Activated CD4-positive, alpha-beta T cell treated with anti-CD3 and anti-CD28 coated beads for 24 hours (primary cell): ENCODE data around the gene NLGN2.

Source experiments
- DNase-seq, 2 donors: peaks; one replicate each; pipeline ENCODE4 v3.0.0-alpha.2; 2020; ENCODE audit warnings: low read depth in 2 of 2

Gene NLGN2

DNA sequence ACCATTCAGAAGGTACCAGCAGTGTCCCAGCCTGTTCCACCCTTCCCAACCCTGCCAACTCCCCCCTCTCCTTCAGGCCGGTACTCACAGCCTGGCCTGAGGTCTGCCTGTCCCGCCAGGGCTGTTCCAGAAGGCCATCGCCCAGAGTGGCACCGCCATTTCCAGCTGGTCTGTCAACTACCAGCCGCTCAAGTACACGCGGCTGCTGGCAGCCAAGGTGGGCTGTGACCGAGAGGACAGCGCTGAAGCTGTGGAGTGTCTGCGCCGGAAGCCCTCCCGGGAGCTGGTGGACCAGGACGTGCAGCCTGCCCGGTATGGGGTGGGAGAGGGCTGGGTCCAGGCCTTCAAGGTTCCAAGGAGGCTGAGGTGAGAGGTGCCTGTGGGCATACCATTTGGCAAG lies 7.2 kb downstream of the NLGN2 start:
- no peak for DNase-seq

DNA sequence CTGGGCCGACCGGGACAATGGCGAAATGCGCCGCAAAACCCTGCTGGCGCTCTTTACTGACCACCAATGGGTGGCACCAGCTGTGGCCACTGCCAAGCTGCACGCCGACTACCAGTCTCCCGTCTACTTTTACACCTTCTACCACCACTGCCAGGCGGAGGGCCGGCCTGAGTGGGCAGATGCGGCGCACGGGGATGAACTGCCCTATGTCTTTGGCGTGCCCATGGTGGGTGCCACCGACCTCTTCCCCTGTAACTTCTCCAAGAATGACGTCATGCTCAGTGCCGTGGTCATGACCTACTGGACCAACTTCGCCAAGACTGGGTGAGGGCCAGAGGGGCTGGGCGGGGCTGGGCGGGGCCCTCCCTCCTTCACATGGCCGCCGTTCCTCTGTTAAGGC lies 8.1 kb downstream of the NLGN2 start:
- no peak for DNase-seq

DNA sequence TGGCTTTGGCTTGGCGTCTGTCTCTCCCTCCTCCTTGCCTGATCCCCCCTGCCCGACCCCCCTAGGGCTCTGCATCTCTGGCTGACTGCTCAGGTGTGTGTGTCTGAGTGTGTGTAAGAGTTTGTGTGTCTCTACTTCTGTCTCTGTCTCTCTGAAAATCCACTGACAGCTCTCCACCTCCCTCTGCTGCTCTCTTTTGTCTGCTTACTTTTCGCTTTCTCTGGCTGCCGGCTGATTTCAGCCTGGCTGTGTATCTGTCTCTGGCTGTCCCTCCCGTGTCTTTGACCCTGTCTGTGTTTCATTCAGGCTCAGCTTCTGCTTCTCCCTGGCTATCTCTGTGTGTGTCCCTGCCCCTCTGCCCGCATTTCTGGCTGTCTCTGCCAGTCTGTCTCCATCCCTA lies 8.7 kb downstream of the NLGN2 start:
- no peak for DNase-seq

DNA sequence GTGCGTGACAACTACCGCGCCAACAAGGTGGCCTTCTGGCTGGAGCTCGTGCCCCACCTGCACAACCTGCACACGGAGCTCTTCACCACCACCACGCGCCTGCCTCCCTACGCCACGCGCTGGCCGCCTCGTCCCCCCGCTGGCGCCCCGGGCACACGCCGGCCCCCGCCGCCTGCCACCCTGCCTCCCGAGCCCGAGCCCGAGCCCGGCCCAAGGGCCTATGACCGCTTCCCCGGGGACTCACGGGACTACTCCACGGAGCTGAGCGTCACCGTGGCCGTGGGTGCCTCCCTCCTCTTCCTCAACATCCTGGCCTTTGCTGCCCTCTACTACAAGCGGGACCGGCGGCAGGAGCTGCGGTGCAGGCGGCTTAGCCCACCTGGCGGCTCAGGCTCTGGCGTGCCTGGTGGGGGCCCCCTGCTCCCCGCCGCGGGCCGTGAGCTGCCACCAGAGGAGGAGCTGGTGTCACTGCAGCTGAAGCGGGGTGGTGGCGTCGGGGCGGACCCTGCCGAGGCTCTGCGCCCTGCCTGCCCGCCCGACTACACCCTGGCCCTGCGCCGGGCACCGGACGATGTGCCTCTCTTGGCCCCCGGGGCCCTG lies 9.5 kb downstream of the NLGN2 start:
- no peak for DNase-seq

DNA sequence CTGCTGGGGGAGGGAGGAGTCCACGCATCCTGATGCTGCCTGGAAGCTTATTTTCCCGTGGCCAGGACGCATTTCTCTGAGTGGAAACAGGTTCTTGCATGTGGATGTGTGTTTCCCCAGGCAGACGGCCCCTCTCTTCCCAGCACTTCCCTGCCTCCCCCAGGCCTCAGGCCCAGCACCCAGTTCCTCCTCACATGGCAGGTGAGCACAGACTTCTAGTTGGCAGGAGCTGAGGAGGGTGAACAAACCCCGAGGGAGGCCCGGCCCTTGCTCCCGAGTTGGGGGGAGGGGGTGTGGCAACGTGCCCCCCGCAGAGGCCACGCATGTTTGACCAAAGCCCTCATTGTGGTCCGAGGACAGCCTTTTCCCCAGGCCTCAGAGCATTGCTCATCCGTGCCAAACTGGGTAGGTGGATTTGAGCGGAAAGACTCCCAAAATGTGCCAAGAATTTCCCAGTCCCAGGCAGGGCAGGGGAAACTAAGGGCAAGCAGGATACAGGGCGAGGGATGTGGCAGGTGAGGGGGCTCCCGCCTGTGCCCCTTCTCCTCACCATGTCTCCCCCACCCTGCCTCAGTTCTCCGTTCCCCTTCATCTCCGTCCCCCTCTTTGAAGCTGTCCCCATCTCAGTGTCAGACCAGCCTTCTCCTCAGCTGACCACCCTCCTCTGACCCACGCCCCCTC lies 11.0 kb downstream of the NLGN2 start:
- DNase-seq = no peak

DNA sequence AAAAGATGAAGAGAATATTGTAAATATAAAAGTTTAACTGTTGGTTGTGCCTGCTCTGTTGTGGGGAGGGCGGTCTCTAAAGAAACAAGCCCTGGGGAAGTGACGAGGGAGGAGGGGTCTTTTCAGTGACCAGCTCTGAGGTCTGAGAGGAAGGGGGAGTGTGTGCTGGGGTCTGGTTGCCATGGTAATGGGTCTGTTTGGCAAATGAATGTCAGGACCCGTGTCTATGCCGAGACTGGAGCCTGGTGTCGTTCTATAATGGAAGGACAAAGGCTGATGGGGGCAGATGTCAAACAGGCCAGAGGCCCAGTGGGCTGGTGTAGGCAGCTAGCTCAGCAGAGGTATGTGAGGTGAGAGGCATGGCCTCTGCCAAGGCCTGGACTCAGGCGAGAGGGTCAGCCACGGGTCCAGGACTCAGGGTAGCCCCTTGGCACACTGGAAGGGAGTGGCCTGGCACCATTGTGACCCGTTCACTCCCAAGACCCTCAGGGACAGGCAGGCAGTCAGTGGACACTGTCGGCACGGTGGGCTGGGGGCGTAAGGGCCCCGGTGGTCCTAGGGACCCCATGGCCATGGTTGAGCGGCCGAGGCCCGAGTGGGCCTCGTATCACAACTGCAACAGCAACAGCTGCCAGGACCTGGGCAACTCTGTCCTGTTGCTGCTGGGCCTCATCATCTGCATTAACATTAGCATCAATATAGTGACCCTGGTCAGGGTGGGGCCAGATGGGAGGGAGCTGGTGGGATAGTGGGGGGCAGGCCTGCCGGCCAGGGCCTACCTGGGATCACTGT lies 12.4 kb downstream of the NLGN2 start, which contains the start of gene SPEM1:
Gene SPEM1, plus strand, starts transcription at position 506 of the 792 bp plus-strand sequence. Its CDS starts 61 bp downstream, at position 567.
- no peak for DNase-seq

DNA sequence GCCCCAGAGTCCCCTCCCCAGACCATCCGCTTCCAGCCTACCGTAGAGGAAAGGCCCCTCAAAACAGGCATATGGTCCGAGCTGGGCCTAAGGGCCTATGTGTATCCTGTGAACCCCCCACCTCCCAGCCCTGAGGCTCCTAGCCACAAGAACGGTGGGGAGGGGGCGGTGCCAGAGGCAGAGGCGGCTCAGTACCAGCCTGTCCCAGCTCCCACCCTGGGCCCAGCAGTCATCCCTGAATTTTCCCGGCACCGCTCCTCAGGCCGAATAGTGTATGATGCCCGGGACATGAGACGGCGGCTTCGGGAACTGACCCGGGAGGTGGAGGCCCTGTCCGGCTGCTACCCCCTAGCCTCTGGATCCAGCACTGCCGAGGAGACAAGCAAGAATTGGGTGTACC lies 13.5 kb downstream of the NLGN2 start:
- no peak for DNase-seq

DNA sequence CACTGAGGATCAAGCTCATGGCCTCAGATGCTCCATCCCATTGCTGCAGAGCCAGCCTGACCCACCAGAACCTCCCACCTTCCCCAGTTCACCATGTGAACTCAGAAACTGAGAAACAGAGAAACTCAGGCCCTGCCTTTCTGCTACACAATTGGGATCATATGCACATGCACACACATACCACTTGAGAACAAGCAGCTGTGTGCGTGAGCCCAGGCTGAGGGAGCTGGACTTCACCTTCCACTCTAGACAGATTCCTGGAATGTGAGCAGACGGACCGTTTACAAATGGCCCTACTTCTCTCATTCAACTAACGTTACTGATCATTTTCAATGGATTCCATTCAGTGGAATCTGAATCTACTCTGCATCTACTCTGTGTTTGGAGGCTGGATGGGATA lies 16.0 kb downstream of the NLGN2 start:
- DNase-seq = no peak

DNA sequence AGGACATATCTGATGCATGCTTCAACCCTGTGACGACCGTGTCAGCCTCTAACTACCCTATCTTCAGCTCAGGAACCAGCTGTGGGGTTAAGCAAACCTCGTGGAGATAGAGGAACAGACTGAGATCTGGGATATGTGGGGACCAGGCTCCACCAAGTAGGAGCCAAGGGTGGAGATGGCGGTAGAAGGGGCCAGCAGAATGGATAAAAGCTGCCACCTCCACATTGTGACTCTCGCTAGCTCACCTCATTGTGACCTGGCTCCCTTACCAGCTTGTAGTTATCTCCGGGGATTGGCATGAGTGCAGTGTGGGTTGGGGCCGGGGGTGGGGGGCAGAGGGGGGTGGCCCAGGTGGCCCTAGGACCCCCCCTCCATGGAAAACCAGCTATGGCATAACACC lies 17.7 kb downstream of the NLGN2 start, which contains the start of gene SPEM2:
Gene SPEM2, plus strand, starts transcription at position 301 of the 400 bp plus-strand sequence. Its CDS starts 73 bp downstream, at position 374.
- DNase-seq = no peak

DNA sequence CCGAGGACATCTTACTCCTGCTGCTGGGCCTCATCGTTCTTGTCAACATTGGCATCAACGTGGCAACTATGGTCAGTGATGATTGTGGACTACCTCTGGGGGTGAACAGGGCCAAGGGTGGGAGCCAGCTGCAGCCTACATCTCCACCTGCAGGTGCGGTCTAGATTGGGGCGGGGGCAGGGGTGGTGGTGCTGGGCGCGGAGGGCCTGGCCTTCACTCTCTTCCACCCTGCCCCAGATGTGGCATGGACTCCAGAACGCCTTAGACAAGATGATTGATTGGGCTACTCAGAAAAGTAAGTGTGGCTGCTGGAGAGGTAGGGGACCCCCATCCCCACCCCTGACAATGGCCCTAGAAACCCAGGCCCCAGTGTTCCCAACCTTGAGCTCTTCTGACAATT lies 18.1 kb downstream of the NLGN2 start:
- DNase-seq = no peak

DNA sequence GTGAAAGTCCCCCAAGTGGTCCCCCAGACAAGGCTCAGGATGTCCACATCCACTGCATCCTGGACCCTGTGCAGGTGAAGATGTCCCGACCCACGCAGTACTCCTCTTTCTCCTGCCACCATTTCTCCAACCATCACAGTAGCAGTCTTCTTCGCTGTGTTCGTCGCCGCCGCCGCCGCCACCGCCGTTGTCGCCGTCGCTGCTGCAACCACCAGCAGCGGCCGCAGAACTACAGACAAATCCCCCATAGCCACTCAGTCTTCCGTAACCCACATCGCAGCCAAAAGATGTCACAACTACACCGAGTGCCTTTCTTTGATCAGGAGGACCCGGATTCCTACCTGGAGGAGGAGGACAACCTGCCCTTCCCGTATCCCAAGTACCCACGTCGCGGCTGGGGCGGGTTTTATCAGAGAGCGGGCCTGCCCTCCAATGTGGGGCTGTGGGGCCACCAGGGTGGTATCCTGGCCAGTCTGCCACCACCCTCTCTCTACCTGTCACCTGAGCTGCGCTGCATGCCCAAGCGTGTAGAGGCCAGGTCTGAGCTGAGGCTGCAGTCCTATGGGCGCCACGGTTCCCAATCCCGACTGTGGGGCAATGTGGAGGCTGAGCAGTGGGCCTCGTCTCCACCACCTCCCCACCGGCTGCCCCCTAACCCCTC lies 18.7 kb downstream of the NLGN2 start:
- no peak for DNase-seq

DNA sequence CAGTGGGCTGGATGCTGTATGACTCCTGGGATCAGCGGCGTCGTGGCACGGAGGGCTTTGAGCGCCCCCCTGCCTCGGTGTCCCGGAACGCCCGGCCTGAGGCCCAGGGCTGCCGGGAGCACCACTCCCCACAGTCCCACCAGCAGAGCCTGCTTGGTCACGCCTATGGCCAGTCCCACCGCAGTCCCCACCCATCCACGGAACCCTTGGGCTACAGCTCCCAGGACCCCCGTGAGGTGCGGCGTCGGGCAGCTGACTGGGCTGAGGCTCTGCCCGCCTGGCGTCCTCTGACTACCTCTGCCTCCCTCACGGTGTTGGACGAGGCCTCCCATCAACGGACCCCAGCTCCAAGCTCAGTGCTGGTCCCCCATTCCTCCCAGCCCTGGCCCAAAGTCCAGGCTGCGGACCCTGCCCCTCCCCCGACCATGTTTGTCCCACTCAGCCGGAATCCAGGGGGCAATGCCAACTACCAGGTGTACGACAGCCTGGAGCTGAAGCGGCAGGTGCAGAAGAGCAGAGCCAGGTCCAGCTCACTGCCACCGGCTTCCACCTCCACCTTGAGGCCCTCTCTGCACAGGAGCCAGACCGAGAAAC lies 19.3 kb downstream of the NLGN2 start:
- DNase-seq = no peak

DNA sequence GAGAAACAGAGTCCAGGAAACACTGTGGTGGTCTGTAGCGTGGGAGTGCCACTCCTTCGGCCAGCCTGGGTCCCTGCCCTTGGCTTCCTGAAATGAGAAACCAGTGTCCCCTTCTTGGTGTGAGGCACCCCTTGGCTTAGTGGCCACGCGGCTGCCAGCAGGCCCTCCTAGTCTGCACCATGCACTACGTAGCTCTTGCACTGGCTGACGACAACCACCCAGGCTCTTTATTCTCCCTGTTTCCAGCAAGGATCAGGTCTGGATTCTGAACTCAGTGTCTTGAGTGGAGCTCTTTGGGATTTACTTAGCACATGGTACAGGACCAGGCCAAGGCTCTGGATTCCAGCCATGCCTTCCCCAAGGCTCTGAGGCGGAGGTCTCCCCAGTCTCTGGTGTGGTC lies 19.9 kb downstream of the NLGN2 start:
- DNase-seq = no peak

DNA sequence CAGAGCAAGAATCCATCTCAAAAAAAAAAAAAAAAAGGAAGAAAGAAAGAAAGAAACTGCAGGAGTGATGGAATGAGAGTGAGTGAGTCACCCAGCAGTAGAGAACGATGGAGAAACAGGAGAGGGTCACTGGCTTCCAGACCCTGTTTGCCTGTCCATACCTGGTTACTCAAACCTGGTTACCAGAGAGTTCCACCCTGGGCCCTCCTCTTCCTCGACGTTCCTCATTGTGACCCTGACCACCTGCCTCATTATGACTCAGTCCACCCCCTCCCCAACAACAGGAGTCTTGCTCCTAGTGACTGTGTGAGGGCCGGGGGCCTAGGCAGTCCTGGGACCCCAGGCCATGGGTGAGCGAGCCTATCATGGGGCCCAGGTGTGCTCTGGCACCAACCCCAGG lies 20.9 kb downstream of the NLGN2 start, which contains the start of gene SPEM3:
Gene SPEM3, plus strand, starts transcription at position 301 of the 400 bp plus-strand sequence. Its CDS starts 46 bp downstream, at position 347.
- DNase-seq = no peak

DNA sequence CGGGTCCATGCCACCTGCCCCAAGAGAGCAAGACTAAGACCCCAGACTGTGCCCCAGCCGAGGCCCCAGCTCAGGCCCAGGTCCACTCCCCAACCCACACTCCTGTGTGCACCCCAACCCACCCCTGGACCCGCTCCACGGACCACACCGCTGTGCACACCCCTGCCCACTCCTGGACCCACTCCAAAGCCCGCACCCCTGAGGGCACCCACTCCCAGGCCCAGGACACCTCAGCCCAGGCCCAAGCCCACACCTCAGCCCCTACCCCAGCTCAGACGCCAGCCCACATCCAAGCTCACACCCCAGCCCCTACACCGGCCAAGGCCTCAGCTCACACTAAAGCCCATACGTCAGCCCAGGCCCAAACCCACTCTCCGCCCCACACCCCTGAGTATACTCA lies 22.1 kb downstream of the NLGN2 start:
- no peak for DNase-seq

DNA sequence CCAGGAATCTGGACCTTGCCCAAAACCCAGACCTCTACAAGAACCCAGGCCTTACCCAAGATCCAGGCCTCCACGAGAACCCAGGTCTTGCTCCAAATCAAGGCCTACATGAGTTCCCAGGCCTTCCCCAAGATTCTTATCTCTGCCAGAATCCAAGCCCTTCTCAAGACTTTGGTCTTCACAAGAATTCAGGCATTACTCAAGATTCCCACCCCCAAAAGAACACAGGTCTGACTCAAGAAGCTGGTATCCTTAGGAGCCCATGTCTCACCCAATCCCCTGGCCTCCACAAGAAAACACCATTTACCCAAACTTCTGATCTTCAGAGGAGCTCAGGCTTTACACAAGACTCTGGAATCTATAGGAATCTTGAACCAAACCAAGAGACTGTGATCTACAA lies 23.6 kb downstream of the NLGN2 start:
- DNase-seq = no peak

DNA sequence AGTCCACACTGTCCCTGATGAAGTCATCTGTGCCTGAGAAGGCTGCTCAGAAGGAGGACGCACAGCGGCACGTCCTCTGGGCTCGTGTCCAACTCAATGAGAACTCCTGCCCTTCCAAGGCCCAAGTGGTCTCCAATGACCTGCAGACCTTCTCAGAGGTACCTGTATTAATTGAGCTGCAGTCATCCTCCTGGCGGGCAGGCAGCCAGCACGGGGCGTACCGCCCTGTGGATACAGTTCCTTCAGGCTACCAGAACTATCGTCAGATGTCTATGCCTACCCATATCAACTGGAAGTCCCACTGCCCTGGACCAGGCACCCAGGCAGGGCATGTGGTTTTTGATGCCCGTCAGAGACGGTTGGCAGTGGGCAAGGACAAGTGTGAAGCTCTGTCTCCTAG lies 24.7 kb downstream of the NLGN2 start:
- no peak for DNase-seq

DNA sequence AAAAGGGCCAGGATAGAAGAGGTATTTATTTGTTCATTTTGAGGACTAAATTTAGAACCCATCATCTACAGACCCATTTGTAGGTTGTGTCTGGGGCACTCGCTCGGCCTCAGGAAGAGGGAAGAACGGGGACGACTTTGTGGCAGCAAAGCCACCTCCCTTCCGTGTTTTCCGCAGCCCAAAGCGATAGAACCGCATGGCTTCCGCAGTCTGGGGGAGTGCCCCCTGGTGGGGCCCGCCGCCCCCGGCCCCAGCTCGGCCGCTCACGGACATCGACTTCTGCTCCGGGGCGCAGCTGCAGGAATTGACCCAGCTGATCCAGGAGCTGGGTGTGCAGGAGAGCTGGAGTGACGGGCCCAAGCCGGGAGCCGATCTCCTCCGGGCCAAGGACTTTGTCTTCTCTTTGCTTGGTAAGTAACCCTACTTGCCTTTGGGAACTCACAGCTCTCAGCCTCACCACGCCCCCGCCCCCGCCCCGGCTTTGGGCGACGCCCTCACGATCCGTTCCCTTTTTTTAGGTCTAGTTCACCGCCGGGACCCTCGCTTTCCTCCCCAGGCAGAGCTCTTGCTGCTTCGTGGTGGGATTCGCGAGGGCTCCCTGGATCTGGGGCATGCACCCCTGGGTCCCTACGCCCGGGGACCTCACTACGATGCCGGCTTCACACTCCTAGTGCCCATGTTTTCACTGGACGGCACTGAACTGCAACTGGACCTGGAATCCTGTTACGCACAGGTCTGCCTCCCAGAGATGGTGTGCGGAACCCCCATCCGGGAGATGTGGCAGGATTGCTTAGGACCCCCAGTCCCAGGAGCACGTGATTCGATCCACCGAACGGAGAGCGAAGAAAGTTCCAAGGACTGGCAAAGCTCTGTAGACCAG lies 28.3 kb downstream of the NLGN2 start:
- DNase-seq = peak; percentile 29 to 40

DNA sequence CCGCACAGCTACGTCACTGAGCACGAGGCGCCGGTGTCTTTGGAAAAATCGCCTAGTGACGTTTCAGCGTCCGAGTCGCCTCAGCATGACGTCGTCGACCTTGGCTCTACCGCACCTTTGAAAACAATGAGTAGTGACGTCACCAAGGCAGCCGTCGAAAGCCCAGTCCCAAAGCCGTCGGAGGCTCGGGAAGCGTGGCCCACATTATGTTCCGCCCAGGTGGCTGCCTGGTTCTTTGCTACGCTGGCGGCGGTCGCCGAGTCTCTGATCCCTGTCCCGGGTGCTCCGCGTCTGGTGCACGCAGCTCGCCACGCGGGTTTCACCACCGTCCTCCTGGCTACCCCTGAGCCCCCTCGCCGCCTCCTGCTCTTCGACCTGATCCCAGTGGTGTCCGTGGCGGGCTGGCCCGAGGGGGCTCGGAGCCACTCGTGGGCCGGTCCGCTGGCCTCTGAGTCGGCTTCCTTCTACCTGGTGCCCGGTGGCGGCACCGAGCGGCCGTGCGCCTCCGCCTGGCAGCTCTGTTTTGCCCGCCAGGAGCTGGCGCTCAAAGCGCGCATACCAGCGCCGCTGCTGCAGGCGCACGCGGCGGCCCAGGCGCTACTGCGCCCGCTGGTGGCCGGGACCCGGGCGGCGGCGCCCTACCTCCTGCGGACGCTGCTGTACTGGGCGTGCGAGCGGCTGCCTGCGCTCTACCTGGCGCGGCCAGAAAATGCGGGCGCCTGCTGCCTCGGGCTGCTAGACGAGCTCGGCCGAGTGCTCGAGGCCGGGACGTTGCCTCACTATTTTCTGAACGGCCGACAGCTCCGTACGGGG lies 29.1 kb downstream of the NLGN2 start:
- DNase-seq = peak; percentile 65 to 68

DNA sequence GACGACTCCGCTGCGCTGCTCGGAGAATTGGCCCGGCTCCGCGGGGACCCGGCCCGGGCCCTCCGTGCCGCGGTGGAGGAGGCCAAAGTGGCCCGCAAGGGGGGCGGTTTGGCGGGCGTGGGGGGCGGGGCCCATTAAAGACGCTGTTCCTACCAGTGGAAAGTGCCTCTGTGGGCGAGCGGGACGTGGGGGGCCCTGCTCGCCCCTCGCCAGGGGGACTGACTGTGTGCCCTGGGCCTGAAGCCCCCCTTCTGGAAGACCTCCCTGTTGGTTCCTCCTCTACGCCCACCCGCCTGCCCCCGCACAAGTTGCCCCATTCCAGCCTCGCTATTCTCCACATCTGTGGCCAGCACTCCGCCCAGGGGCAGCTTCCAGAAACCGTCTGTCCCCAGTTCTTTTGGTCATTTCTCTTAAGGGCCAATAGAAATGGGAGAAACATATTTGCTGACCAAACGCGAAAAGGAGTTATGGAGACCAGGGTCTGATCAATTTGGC lies 29.8 kb downstream of the NLGN2 start:
- DNase-seq = no peak
